GM12864 (cell line): ENCODE data around the gene SMAD2.

Source experiments
- DNase-seq: peaks from one replicate; pipeline ENCODE4 v3.0.0-alpha.2; 2011; ENCODE audit warnings: low read depth
- H3K4me3 ChIP-seq: 2 replicates; pipeline ENCODE4 v1.5.1; 2011; ENCODE audit warnings: mild to moderate bottlenecking, low read depth, low read length, control low read depth
- CTCF ChIP-seq: IDR thresholded peaks from 2 replicates; pipeline ENCODE4 v1.5.1; 2011; ENCODE audit warnings: low read depth, mild to moderate bottlenecking, moderate library complexity, low read length, control low read depth, inconsistent platforms; ENCODE audit errors: missing control alignments

SMAD2 gene

GRCh38 chr18:47817795-47818077, 112.7 kb downstream of the SMAD2 start:
- H3K4me3 ChIP-seq: no peak overlapping the region
- no peak for DNase-seq
- no peak for TF ChIP-seq CTCF

- no peak overlapping the region for H3K4me3 ChIP-seq
- TF ChIP-seq CTCF: no peak
- no peak for DNase-seq
These were observed 113.3 kb downstream of the SMAD2 start for GRCh38 chr18:47817017-47817794.

GRCh38 chr18:47815486-47816270, 114.8 kb downstream of the SMAD2 start:
- no peak overlapping the region for H3K4me3 ChIP-seq
- no peak for DNase-seq
- no peak for TF ChIP-seq CTCF

- H3K4me3 ChIP-seq: no peak overlapping the region
- no peak for TF ChIP-seq CTCF
- no peak for DNase-seq
These were observed 121.0 kb downstream of the SMAD2 start for GRCh38 chr18:47809420-47809819.

GRCh38 chr18:47802802-47803201, 127.7 kb downstream of the SMAD2 start:
- DNase-seq: no peak
- no peak overlapping the region for H3K4me3 ChIP-seq
- TF ChIP-seq CTCF: no peak

- TF ChIP-seq CTCF: no peak
- DNase-seq: no peak
- no peak overlapping the region for H3K4me3 ChIP-seq
These were observed 128.6 kb downstream of the SMAD2 start for GRCh38 chr18:47801817-47802216.
